Mesenchymal stem cell (in vitro differentiated cells and primary cell): ENCODE measurements around the gene ZKSCAN1.
"Not testable (repeated sequence)": the region's sequence is repeated elsewhere in the genome, so short reads cannot be mapped to it uniquely, and the experiment has no call there.

Experiments
- DNase-seq: peaks from one replicate; pipeline ENCODE4 v3.0.0-alpha.2; 2013
- H2AFZ ChIP-seq: one replicate; pipeline ENCODE4 v1.6.1; 2013; ENCODE audit warnings: low read depth, mild to moderate bottlenecking, control low read depth, inconsistent platforms, low read length, moderate library complexity
- H2AK5ac ChIP-seq: 2 replicates; pipeline ENCODE4 v1.6.1; 2013; ENCODE audit warnings: low read length, moderate library complexity, mild to moderate bottlenecking, inconsistent platforms; ENCODE audit not compliant: severe bottlenecking
- H2BK120ac ChIP-seq: one replicate; pipeline ENCODE4 v1.6.1; 2013; ENCODE audit warnings: low read depth, mild to moderate bottlenecking, inconsistent platforms, low read length, moderate library complexity
- H2BK12ac ChIP-seq, 2 experiments: one replicate each; pipeline ENCODE4 v1.6.1; 2013; ENCODE audit warnings: inconsistent platforms in 2 of 2, low read length in 2 of 2, mild to moderate bottlenecking in 2 of 2, moderate library complexity in 2 of 2, control low read depth in 1 of 2
- H2BK15ac ChIP-seq: one replicate; pipeline ENCODE4 v1.6.1; 2013; ENCODE audit warnings: mild to moderate bottlenecking, low read depth, inconsistent platforms; ENCODE audit not compliant: poor library complexity, severe bottlenecking
- H2BK5ac ChIP-seq: 2 replicates; pipeline ENCODE4 v1.6.1; 2013; ENCODE audit warnings: low read depth, mild to moderate bottlenecking, low read length, control low read depth, inconsistent platforms; ENCODE audit not compliant: poor library complexity, severe bottlenecking
- H3K14ac ChIP-seq, 2 experiments: one replicate each; pipeline ENCODE4 v1.6.1; 2013; ENCODE audit warnings: inconsistent platforms in 2 of 2, low read length in 2 of 2, control low read depth in 1 of 2, mild to moderate bottlenecking in 1 of 2, moderate library complexity in 1 of 2
- H3K18ac ChIP-seq, 2 experiments: one replicate each; pipeline ENCODE4 v1.6.1; 2013; ENCODE audit warnings: inconsistent platforms in 2 of 2, low read length in 2 of 2, control low read depth in 1 of 2, low read depth in 1 of 2, mild to moderate bottlenecking in 1 of 2
- H3K23ac ChIP-seq, 2 experiments: one replicate each; pipeline ENCODE4 v1.6.1; 2013; ENCODE audit warnings: inconsistent platforms in 2 of 2, low read length in 2 of 2, mild to moderate bottlenecking in 2 of 2, moderate library complexity in 2 of 2, control low read depth in 1 of 2
- H3K27ac ChIP-seq: 2 replicates; pipeline ENCODE4 v1.5.1; 2013; ENCODE audit warnings: mild to moderate bottlenecking, moderate library complexity, low read length, control low read depth, inconsistent platforms; ENCODE audit not compliant: poor library complexity, severe bottlenecking
- H3K27me3 ChIP-seq, 2 experiments: 2 replicates each; pipeline versions ENCODE4 v1.6.1 to v1.7.0; 2013; ENCODE audit warnings: low read length in 2 of 2, mild to moderate bottlenecking in 2 of 2, moderate library complexity in 2 of 2, control low read depth in 1 of 2, inconsistent platforms in 1 of 2; ENCODE audit not compliant: control insufficient read depth in 1 of 2, insufficient read depth in 1 of 2
- H3K36me3 ChIP-seq, 2 experiments: 2 replicates each; pipeline versions ENCODE4 v1.6.1 to v1.7.0; 2013; ENCODE audit warnings: low read length in 2 of 2, control low read depth in 1 of 2, inconsistent platforms in 1 of 2, low read depth in 1 of 2, mild to moderate bottlenecking in 1 of 2; ENCODE audit not compliant: insufficient read depth in 2 of 2, control insufficient read depth in 1 of 2
- H3K4ac ChIP-seq, 2 experiments: one replicate each; pipeline ENCODE4 v1.6.1; 2013; ENCODE audit warnings: inconsistent platforms in 2 of 2, low read length in 2 of 2, mild to moderate bottlenecking in 2 of 2, moderate library complexity in 2 of 2, control low read depth in 1 of 2, low read depth in 1 of 2
- H3K4me1 ChIP-seq: 2 replicates; pipeline ENCODE4 v1.6.1; 2013; ENCODE audit warnings: low read depth, low read length, control low read depth; ENCODE audit not compliant: control insufficient read depth, insufficient read depth
- H3K4me2 ChIP-seq: 2 replicates; pipeline ENCODE4 v1.6.1; 2013; ENCODE audit warnings: low read length, mild to moderate bottlenecking, inconsistent platforms; ENCODE audit not compliant: poor library complexity, severe bottlenecking
- H3K4me3 ChIP-seq, 2 experiments: 2 replicates each; pipeline versions ENCODE4 v1.5.1 to v1.7.0; 2013; ENCODE audit warnings: low read length in 2 of 2, mild to moderate bottlenecking in 2 of 2, control low read depth in 1 of 2, low read depth in 1 of 2; ENCODE audit not compliant: insufficient read depth in 1 of 2
- H3K79me1 ChIP-seq: replicated peaks from 2 replicates; pipeline ENCODE4 v1.6.1; 2013; ENCODE audit warnings: mild to moderate bottlenecking, control low read depth, low read length, inconsistent platforms; ENCODE audit not compliant: poor library complexity, severe bottlenecking
- H3K9ac ChIP-seq: 2 replicates; pipeline ENCODE4 v1.7.0; 2013; ENCODE audit warnings: mild to moderate bottlenecking, low read length, moderate library complexity
- H3K9me3 ChIP-seq: 2 replicates; pipeline ENCODE4 v1.7.0; 2013; ENCODE audit warnings: mild to moderate bottlenecking, low read length; ENCODE audit not compliant: control insufficient read depth
- H4K8ac ChIP-seq: one replicate; pipeline ENCODE4 v1.6.1; 2013; ENCODE audit warnings: inconsistent platforms, mild to moderate bottlenecking, low read length, moderate library complexity
- H4K91ac ChIP-seq: one replicate; pipeline ENCODE4 v1.6.1; 2013; ENCODE audit warnings: mild to moderate bottlenecking, low read length, inconsistent platforms
- WGBS: methylation state at CpG from one replicate; pipeline ENCODE4 v1.1.7; 2013; ENCODE audit warnings: mixed read lengths; 5-methylcytosine and 5-hydroxymethylcytosine counted together

ZKSCAN1 gene

GRCh38 chr7:99973817-99974216, 41.6 kb upstream of the ZKSCAN1 start:
- not testable (repeated sequence) for H3K18ac ChIP-seq, H2BK120ac ChIP-seq, H2BK5ac ChIP-seq, H3K4ac ChIP-seq, H4K8ac ChIP-seq, H3K23ac ChIP-seq, H3K9ac ChIP-seq, H2AFZ ChIP-seq, H3K4me3 ChIP-seq, H3K14ac ChIP-seq, H3K4me2 ChIP-seq, H3K4me1 ChIP-seq, H3K9me3 ChIP-seq, DNase-seq, H3K27ac ChIP-seq, H4K91ac ChIP-seq, H3K36me3 ChIP-seq, H2BK12ac ChIP-seq, H2AK5ac ChIP-seq, H3K79me1 ChIP-seq, H2BK15ac ChIP-seq
- H3K27me3 ChIP-seq, result peaks cover 16 to 38% of the 10 kb centered on the region in 2 experiments
- WGBS, result 91% methylated on average over 4 of the region's 7 CpGs

- H3K36me3 ChIP-seq, result no peaks in the 10 kb centered on the region
- no peak for DNase-seq
- H2BK5ac ChIP-seq, result no peak overlapping the region
- no CpG with 5 or more reads among the region's 1 CpG for WGBS
- no peak overlapping the region for H4K91ac ChIP-seq
- no peak overlapping the region for H3K18ac ChIP-seq
- H3K9me3 ChIP-seq, result peaks cover 5% of the 10 kb centered on the region
- H4K8ac ChIP-seq, result no peak overlapping the region
- H3K79me1 ChIP-seq, result no peaks in the 10 kb centered on the region
- H3K14ac ChIP-seq, result no peak overlapping the region
- no peak overlapping the region for H3K4me3 ChIP-seq
- no peak overlapping the region for H2BK120ac ChIP-seq
- no peak overlapping the region for H2AFZ ChIP-seq
- H2BK12ac ChIP-seq, result no peak overlapping the region
- H2AK5ac ChIP-seq, result no peak overlapping the region
- H3K27ac ChIP-seq, result no peak overlapping the region
- peaks cover 16 to 35% of the 10 kb centered on the region in 2 experiments for H3K27me3 ChIP-seq
- no peak overlapping the region for H2BK15ac ChIP-seq
- H3K23ac ChIP-seq, result no peak overlapping the region
- H3K4me2 ChIP-seq, result no peak overlapping the region
- no peak overlapping the region for H3K9ac ChIP-seq
- H3K4me1 ChIP-seq, result no peaks in the 10 kb centered on the region
- H3K4ac ChIP-seq, result no peak overlapping the region
Observed at GRCh38 chr7:99974681-99975080, 40.7 kb upstream of the ZKSCAN1 start.

GRCh38 chr7:99975782-99976521, 39.4 kb upstream of the ZKSCAN1 start, which contains the start of gene AZGP1:
Gene AZGP1 (minus strand): TSS chr7:99976031. CDS start chr7:99976020, 11 bp downstream.
- no peaks in the 10 kb centered on the region for H3K4me1 ChIP-seq
- no peak within 1 kb of the TSS for H3K27ac ChIP-seq
- H4K8ac ChIP-seq, result no peak within 1 kb of the TSS
- no peak within 1 kb of the TSS for H3K14ac ChIP-seq
- H3K4me2 ChIP-seq, result no peak within 1 kb of the TSS
- DNase-seq, result no peak
- H2BK15ac ChIP-seq, result no peak within 1 kb of the TSS
- H3K9me3 ChIP-seq, result peaks cover 5% of the 10 kb centered on the region
- H3K79me1 ChIP-seq, result no peaks in the 10 kb centered on the region
- no peak within 1 kb of the TSS for H3K18ac ChIP-seq
- H2BK5ac ChIP-seq, result no peak within 1 kb of the TSS
- 96% methylated on average over 5 of the region's 5 CpGs for WGBS
- H2BK12ac ChIP-seq, result no peak within 1 kb of the TSS
- no peak within 1 kb of the TSS for H2BK120ac ChIP-seq
- no peak within 1 kb of the TSS for H2AFZ ChIP-seq
- H2AK5ac ChIP-seq, result no peak within 1 kb of the TSS
- no peaks in the 10 kb centered on the region for H3K36me3 ChIP-seq
- H3K4ac ChIP-seq, result no peak within 1 kb of the TSS
- no peak within 1 kb of the TSS for H3K23ac ChIP-seq
- H3K4me3 ChIP-seq, result no peak within 1 kb of the TSS
- no peak within 1 kb of the TSS for H3K9ac ChIP-seq
- H3K27me3 ChIP-seq, result peaks cover 11 to 25% of the 10 kb centered on the region in 2 experiments
- H4K91ac ChIP-seq, result no peak within 1 kb of the TSS

GRCh38 chr7:99976626-99977025, 38.8 kb upstream of the ZKSCAN1 start:
- Histone ChIP-seq H2AFZ (no peak overlapping the region), H2BK5ac (no peak overlapping the region), H3K27me3 (peaks cover 11 to 22% of the 10 kb centered on the region in 2 experiments), H2BK15ac (no peak overlapping the region), H3K27ac (no peak overlapping the region), H3K4me3 (no peak overlapping the region), H3K23ac (no peak overlapping the region), H3K18ac (no peak overlapping the region), H2AK5ac (no peak overlapping the region), H3K36me3 (no peaks in the 10 kb centered on the region), H3K4ac (no peak overlapping the region), H3K4me2 (no peak overlapping the region), H4K91ac (no peak overlapping the region), H2BK120ac (no peak overlapping the region), H3K79me1 (no peaks in the 10 kb centered on the region), H2BK12ac (no peak overlapping the region), H3K9ac (no peak overlapping the region), H4K8ac (no peak overlapping the region), H3K4me1 (no peaks in the 10 kb centered on the region), H3K14ac (no peak overlapping the region), H3K9me3 (peaks cover 5% of the 10 kb centered on the region)
- no peak for DNase-seq
- 88% methylated on average over 13 of the region's 13 CpGs for WGBS
